GM19468 (cell line): ENCODE results near the gene SDK1.
"Not testable (repeated sequence)": the region's sequence is repeated elsewhere in the genome, so short reads cannot be mapped to it uniquely, and the experiment has no call there.

Experiments
- ATAC-seq: cut with Tn5 transposase; IDR thresholded peaks from one replicate; pipeline ENCODE4 v1.9.1; 2021; ENCODE audit warnings: mild to moderate bottlenecking, moderate library complexity, moderate number of reproducible peaks; ENCODE audit not compliant: unreplicated experiment; ENCODE audit errors: extremely low read depth

The SDK1 gene

DNA sequence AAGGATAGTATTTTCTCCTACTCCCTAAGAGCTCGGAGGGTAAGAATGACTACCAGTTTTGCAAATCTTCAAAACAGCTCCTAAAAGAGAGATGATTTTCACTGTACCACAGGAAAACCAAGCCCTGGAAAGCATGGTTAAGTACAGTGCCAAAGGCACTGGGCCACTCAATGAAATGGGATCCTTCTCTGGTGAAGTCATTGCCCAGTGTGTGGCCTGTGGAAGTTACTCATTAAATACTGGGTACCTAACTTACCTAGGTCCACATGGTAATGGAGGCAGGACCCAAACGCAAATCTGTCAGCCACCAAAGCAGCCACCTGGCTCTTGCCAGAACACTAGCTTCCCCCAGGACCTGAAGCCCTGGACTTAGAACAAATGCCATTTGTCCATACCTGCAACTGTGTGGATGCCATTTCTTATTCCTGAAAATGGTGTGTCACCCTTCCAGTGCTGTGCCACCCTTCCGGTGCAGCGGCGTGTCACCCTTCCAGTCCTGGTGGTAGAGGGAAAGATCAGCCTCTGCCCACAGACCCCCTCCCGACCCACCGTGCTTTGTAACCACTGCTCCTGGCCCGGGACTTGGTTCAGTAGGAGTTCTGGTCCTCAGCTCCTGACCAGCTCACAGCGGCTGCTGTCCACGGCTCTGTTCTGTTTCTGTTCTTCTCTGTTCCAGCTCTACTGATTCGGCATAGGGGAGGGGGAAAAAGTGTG is 659.2 kb downstream of the SDK1 start:
- no peak for ATAC-seq

DNA sequence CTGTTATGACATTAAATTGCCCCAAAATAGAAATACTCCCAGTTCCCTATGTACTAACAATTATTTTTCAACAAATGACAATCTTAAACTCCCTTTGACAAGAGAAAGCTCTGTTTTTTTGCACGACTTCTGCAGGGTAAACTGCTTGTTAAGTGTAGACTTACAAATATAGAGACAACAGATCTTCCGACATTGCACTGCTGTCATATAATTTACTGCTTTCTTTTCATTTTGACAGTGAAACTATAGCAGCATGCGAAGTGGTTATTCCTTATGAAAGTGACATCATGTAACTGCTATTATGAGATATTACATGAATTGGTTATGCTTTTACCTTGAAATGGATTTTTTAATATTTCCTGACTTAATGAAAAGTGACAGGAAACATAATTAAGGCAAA is 659.9 kb downstream of the SDK1 start:
- no peak for ATAC-seq

DNA sequence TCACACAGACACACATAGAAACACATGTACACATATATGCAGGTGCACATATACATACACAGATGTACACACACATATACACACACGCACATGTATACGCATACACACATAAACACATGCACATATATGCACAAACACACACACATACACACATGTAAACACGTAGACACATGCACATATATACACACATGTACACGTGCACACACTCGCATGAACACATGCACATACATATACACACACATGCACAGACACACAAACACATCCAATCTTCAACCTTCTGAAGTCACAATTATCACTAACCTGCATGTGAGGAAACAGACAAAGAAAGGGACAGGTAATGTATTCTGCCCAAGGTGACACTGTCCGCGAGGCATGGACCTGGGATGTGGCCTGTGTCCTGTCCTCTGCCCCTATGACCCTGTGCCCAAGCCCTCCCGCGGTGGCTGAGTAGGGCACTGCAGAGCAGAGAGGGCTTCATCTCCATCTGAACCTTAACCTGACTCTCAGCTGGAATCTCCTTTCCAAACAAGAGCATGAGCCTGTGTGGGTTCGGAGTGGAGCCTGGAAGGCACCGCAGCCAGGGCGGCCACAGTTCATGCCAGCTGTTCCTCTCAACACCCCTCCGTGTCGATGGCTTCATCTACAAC is 660.9 kb downstream of the SDK1 start:
- ATAC-seq: no peak

DNA sequence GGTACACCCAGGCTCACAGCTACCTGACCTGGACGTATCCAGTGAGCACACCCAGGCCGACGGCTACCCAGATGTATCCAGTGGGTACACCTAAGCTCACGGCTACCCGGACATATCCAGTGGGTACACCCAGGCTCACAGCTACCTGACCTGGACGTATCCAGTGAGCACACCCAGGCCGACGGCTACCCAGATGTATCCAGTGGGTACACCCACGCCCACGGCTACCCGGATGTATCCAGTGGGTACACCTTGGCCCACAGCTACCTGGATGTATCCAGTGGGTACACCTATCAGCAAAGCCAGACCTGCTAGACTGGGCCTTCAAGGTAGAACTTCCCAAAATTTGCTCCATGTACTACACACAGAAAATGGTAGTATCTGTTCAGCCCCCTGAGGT is 662.7 kb downstream of the SDK1 start:
- ATAC-seq: not testable (repeated sequence)

DNA sequence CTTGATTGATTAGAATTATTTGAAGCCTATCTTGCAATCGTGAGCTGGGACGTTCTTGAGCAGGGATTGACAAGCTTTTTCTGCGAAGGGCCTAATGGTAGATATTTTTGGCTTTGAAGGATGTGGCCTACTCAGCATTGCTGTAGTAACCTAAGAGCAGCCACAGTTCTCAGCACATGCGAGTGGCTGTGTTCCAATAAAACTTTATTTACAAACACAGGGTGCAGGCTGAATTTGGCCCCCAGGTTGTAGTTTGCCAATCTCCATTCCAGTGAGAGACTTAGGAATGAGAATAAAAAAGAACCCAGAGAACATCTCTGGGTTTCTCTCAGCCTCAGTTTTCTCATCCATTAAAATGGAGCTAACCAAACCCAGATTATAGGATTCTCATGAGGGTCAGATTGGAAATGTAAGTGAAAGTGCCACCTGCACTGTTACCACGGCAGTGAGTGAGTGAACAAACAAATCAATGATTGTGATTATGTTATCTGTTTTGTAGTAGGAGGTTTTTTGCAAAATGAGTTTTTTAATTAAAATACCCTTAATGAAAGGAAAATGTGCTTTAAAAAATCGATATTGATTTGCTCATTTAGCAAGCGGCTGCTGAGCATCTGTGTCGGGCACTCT is 664.0 kb downstream of the SDK1 start:
- ATAC-seq: no peak

DNA sequence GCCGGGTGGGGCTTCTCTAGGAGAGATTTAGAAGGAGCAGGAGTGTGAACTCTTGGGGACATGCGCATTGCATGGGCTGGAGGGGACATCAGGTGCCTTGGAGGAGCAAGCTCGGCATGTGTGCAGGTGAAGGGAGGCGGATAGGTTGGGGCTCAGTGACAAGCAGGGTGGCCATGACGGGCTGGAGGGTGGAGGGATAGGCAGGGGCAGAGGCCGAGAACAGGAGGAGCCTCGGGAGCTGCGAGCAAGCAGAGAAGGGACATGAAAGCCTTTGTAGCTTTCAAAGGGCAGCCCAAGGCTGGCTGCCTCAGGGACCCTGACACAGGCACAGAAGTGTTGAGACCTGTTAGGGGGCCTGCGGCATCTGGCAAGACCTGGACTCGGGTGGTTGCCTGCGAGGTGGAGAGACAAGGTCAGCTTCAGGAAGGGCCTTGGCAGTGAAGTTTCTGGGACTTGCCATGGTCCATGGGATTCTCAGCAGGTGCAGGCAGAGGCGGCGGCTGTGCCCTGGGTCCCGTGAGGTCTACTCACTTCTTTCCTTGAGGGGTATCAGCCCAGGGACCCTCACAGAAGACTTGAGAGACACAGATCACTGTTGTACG is 664.8 kb downstream of the SDK1 start:
- no peak for ATAC-seq

DNA sequence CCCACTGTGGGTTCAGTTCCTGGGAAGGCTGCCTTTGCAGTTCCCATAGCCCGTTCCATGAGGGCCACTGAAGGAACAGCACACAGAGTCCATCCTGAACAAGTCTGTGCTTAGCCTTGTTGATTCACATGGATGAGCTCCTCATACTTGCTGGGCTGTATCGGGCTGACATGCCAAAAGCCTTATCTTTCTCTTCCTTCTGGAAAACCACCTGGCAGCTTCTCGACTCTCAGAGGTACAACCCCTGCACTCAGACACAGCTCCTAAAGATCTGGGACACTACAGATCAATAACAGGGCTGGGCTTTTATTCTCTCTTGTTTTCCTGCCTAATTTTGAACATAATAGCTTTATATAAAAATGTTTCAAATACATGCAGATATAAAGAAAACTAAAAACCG is 667.2 kb downstream of the SDK1 start:
- ATAC-seq: no peak

DNA sequence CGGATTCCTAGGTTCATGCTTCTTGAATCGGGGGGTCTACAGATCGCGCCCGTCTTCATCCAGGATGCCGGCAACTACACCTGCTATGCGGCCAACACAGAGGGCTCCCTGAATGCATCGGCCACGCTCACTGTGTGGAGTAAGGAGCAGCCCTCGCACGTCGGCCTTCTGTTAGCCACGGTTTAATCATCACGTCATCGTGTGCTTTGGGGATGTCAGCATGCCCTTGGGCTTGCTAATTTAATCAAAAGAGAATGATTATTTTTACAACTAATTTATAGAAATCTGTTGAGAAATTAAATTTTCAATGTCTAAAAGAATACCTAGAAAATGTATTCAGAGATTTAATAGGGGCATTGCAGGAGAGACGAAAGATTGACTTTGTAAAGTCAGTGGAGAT is 668.2 kb downstream of the SDK1 start:
- no peak for ATAC-seq

DNA sequence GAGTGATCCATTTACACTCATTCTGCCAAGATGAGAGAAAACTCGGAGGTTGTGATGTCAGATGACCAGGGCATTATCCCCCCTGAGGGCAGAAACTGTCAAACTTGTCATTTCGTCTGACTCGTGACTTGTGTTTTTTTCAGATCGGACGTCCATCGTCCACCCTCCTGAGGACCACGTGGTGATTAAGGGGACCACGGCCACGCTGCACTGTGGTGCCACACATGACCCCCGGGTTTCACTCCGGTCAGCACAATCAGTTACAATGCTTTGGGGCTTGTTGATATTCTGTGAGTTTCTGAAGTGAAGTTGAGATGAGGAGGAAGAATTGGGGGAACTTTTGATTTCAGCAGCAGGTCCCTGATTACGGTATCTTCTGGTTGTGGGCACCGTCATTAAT is 670.3 kb downstream of the SDK1 start:
- no peak for ATAC-seq

DNA sequence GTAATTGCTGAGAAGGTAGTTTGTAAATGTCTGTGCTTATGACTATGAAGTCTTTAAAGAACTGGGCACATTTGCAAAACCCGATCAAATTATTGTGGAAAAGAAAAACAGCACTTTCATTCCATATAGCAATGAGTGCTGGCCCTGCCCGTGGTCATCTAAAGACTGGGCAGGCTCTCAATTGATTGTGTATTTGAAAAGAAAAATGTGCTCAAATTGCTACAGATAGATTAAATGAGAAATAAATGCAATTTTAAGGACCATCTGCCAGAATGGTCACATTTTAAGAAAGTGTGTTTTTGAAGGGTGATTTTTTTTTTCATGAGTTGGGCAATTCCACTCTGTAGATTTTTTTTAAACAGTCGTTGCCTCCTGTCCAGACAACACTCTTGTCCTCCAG is 672.2 kb downstream of the SDK1 start:
- ATAC-seq: no peak

DNA sequence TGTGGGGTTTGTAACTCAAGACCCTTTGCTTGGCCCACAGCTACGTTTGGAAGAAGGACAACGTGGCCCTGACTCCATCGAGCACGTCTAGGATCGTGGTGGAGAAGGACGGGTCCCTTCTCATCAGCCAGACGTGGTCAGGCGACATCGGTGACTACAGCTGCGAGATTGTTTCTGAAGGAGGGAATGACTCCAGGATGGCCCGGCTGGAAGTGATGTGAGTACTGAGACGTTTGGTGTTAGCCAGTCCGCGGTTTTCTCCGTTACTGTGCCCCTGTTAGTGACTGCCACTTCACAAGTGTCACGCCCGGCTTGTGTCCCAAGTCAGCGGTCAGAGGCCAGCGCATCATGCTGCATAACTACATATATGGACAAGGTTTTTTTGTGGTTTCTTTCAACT is 673.3 kb downstream of the SDK1 start:
- ATAC-seq: no peak

DNA sequence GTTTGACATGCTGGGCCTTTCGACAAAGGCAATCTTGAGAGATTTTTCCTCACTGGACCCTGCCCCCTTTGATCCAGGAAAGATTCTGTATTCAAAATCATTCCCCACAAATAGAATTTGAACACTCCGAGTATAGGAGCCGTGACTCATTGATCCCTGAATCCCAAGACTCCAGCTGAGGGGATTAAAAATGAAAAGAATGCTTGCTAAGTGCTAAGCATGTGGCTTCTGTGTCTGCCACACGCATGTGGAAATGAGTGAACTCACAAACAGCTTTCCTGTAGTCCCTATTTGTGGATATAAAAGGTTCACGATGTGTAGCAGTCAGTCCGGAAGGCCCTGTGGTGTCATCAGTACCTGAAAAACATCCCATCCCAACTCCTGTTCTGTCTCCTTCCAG is 674.3 kb downstream of the SDK1 start:
- ATAC-seq: no peak

DNA sequence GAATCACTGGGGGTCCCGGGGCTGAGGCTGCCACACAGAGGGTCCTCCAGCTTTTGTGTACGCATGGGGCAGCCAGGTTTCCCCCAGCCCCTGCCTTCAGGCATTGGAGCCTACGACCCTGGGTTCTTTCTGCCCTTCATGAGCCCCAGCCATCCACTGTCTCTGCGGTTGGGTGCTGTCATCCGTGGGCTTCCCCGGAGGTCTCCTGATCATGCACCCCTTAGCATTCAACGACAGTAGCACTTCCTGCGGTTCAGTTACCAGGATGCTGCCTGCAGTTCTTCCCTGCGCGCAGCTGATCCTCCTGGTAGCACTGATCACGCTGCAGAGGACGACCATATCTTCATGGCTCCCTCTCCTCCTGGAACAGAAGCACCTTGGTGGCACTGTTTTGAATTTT is 676.3 kb downstream of the SDK1 start:
- ATAC-seq: no peak

DNA sequence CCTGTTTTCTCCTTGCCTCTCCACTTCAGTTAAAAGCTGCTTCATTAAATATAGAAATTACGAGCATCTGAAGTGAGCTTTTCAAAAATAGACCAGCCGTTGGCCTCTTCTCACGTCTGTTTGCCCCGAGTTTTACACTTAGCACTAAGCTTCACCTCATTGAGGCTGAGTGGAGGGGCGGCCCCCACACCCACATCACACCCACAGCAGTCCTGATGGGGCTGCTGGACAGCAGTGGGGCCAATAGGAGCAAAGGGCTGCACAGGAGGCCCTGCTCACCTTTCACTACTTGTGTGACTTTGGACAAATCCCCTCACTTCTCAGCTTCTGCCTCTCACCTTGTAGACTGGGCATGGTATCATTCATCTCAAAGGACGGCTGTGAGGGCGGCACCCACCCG is 677.8 kb downstream of the SDK1 start:
- no peak for ATAC-seq

DNA sequence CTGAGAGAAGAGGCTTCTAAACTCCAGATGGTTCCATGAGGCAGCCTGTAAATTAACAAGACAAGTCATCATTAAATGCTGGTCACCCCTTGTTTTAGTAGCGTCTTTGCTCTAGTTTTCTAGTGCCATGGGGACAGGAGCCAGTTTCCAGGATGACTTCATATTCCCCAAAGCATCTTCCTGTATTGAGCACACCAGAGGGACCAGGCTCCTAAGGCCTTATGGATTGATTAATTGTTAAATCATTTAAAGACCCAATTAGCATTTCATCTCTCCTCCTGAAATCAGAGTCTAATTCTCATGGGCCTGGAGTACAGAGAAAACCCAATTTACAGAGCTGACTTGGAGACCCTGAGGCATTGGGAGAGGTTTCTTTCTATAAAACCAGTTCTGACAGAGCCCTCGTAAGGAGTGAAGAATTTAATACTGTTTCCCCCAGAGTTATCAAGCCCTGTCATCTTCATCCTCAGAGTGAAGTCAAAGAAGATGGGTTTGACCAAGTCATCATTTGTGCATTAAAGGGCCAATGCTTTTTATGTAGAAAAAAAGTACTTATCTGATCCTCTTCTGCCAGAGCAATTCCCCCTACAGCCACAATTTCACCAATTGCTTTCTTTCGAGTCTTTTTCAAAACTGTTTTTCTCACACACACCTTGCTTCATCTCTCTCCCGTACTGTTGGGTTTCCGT is 678.7 kb downstream of the SDK1 start:
- no peak for ATAC-seq

DNA sequence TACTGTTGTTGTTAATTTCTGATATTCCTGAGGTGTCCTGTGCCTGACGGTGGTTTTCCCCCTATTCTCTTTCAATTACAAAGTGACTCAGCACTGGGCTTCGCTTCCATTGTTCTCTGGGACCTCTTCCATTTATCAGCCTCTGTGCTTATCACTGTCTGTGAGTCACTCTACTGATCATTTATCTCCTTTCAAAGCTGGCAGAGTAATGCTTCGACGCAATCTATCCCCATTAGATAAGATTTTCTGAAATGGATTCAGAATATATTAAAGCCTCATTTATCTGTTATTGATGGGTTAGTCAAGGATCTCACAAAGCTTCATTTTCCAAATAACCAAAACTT is 679.2 kb downstream of the SDK1 start:
- no peak for ATAC-seq

DNA sequence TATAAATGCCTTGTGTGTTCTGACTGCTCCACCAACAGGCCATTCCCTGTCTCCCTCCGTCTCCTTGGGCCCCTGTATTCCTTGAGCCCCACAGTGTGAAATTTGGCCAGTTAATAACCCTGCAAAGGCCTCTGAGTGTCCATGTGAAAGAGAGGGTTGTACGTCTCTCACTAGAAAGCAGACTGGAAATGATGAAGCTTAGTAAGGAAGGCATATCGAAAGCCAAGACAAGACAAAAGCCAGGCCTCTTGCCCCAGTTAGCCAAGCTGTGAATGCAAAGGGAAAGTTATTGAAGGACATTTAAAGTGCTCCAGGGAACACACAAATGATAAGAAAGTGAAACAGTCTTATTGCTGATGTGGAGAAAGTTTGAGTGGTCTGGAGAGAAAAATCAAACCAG is 680.2 kb downstream of the SDK1 start:
- no peak for ATAC-seq

DNA sequence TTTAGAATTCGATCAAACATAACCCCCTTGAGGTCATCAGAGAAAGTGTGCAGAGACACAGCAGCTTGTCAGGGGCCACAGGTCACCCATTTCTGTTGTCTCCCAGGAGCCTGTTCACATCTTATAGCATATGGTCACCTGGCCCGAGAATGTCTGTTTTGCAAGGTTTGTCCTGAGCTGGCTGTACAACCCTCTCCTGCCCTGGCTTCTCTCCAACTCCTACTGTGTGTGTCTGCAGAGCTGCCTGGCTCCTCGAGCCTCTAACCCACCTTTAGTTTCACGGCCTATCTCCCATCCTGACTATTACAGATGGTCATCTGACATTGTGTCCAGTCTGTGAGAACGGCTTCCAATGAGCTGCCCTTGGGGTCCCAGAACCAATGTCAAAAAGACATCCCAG is 683.4 kb downstream of the SDK1 start:
- ATAC-seq: no peak

DNA sequence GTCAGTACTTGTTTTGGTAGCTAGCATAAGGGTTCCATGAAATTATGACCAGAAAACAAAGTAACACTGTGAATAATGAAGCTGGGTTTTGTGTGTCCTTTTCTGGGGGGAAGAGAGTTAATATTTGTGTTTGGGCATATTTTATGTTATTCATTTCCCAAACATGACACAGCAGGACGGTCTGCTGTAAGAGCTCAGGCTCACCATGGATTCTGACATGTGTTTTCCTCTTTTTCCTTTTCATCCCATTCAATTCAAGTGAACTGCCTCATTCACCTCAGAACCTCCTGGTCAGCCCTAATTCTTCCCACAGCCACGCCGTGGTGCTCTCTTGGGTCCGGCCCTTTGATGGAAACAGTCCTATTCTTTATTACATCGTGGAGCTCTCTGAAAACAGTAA is 685.9 kb downstream of the SDK1 start:
- no peak for ATAC-seq

DNA sequence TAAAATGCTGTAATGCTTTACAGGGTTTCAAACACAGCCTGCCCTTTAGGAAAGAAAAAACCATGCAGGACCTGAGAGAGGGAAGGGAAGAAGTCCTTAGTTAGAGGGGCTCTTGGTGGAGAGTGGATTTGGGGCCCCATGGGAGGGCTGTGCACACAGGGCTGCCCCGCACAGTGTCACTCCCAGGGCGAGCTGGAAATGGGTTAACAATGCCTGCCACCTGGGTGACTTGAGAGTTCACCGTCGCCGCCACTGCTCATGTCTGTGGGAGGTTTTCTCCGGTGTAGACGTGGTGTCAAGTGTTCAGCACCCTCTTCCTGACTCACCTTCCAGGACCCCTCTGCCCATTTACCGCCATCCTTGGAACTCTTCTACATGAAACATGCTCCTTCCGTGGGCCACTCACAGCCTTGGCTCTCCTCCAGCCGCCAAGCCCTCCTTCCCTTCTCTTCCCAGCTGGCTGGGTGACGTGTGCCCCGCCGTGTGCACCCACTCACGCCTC is 686.4 kb downstream of the SDK1 start:
- ATAC-seq: no peak

DNA sequence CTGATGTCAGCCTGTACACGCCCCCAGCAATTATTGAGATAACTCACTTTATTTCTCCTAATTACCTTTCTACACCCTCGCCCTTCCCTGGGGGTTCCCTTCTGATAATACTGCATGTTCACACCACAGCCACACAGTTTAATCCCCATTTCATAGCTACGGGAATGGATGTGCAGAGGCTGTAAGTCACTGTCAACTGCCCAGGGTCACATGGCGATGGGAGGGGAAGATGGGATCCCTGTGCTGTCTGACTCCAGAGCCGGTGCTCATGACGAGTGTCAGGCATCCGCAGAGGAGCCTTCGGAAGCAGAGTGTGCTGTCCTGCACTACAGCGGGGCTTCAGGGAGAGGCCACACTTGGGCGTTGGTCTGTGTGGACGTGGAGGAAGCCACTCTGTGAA is 688.7 kb downstream of the SDK1 start:
- ATAC-seq: no peak
